Measurements from ENCODE around the gene TBX2.

Gene TBX2

DNA sequence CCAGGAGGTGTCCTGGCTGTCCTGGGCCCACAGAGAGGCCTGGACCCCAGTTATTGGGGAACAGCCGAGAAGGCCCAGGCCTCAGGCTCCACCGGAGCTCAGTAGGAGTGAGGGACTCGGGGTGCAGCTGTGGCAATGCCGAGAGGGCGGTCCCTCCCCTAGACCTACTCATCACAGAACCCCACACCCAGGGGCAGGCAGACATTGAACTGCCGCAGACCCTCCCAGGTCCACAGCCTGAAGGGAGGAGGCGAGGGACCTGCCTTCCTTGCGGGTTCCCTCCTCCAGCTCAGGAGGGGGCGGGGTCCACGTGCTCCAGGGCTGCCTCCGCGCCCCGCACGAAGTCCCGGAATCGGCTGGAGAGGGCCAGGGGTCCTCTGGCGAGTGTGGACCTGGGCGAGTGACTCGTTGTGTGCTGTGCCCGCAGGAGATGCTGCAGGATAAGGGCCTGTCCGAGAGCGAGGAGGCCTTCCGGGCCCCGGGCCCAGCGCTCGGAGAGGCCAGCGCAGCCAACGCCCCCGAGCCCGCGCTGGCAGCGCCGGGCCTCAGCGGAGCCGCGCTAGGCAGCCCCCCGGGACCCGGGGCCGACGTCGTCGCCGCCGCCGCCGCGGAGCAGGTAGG is 56.5 kb downstream of the TBX2 start:
- DNase-seq = no peak

DNA sequence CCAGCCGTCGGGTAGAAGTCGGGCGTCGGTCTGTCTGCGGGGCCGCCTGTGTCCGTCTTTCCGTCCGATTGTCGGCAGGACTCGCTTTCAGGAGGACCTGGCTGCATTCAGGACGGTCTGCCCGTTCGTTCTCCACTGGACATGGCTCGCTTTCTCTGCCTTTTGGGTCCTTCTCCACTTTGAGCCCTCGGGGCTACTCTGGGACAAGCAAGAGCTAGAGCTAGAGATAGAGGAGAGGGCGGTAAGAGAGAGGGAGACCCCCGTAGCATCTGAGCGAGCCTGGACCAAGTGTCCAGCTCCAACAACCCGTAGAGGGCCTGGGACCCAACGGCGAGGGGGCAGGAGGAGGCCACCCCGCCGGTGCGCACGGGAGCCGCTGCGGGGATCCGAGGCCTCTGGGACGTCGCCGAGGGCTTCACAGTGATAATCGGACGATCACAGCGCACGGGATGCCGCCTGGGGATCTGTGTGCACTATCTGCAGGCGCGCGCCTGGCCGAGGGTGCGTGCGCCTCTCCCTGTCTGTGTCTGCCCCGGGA is 57.1 kb downstream of the TBX2 start:
- DNase-seq = no peak

DNA sequence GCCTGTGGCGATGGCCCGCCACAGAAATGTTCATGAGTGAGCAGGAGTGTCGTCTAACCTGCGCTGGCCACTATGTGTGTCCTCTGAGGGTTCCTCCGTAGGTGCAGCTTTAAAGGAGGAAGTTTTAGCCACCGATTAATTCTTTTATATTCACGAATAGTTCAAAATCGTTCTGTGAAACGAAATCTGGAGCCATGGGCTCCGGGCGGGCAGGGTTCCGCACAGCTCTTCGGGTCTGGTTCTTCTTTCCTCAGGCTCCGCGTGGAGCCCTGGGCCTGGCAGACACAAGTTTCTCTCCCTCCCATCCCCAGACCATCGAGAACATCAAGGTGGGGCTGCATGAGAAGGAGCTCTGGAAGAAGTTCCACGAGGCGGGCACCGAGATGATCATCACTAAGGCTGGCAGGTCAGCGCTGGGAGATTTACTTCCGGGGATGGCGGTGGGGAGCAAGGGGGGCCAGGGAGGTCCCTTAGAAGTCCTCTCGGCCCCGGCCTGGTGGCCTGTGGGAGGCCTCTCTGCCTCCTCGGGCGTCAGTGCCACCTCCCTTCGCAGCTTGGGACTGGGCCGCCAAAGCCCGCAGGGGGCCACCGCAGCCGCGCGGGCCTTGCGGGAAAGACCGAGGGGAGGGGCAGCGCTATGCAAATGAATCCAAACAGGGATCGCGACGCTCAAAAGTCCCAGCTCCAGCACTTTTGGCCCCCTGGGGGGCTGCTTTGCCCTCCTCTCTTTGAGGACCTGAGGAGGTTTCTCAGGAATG is 57.8 kb downstream of the TBX2 start:
- no peak for DNase-seq

DNA sequence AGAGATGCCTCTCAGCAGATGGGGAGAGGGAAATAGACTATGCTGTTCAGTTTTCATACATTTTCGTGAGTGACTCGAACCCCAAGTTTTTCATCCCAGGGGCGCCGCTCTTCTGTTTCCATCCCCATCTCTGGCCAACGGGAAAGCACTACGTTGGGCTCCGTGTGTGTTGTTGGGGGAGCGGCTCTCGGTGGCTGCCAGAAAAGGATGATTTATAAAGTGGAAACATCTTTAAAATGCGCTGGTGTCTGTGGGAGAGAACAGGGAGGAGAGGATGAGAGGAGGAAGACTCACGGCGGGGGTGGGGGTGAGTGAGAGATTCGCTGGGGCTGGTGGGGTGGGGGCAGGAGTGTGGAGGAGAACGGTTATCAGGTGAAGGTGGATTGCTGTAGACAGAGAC is 58.4 kb downstream of the TBX2 start:
- DNase-seq = no peak

DNA sequence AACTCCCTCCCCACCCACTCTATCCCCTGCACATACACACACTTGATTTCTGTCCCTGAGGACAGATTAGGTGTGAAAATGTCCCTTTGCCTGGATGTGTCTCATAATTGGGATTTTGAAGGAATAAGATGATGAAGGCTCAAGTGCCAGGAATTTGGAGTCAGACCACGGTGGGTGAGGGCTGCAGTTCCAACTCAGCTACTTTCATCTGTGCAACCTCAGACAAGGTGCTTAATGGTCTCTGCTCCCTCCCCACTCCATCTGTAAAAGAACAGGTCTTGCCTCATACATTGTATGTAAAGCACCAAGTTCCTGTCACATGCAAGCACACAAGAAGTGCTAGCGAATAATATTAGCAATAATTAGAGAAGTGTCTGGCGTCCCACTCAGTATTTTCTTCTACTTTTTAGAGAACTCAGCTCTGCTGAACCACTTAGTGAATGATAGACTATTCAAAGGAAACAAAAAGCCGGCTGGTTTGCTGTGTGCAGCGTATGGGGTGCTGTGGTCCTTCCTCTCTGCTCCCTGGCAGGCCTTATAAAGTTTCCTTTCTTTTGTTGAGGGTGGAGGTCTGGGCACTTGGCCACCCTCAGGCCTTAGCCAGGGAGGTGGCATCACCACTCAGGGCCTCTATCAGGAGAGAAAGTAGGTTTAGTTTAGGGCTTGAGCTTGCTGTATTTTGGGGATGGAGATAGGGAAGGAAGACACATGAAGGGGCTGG is 58.9 kb downstream of the TBX2 start:
- no peak for DNase-seq

Measured in kidney glomerular epithelial cell (primary cell).